ENCODE data around the gene ATP6V1B1.

The ATP6V1B1 gene

GRCh38 chr2:70928366-70928765 is 7.3 kb upstream of the ATP6V1B1 start:
- no peak for DNase-seq

- no peak for DNase-seq
Observed at GRCh38 chr2:70930371-70931329, 5.0 kb upstream of the ATP6V1B1 start.

GRCh38 chr2:70931376-70932000 is 4.2 kb upstream of the ATP6V1B1 start:
- DNase-seq, result no peak

DNA sequence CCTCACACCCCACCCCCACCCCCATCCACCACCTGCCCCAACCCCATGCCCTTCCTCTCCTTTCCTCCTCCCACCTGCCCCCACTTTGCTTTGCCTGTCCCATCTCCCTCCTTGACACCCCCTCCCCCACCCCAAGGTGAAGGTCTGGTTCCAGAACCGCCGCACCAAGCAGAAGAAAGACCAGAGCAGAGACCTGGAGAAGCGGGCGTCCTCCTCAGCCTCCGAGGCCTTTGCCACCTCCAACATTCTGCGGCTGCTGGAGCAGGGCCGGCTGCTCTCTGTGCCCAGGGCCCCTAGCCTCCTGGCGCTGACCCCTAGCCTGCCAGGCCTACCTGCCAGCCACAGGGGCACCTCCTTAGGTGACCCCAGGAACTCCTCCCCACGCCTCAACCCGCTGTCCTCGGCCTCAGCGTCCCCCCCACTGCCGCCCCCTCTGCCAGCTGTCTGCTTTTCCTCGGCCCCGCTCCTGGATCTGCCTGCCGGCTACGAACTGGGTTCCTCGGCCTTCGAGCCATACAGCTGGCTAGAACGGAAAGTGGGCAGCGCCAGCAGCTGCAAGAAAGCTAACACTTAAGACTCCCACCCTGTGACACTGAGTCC is 3.0 kb upstream of the ATP6V1B1 start:
- DNase-seq, result no peak

DNA sequence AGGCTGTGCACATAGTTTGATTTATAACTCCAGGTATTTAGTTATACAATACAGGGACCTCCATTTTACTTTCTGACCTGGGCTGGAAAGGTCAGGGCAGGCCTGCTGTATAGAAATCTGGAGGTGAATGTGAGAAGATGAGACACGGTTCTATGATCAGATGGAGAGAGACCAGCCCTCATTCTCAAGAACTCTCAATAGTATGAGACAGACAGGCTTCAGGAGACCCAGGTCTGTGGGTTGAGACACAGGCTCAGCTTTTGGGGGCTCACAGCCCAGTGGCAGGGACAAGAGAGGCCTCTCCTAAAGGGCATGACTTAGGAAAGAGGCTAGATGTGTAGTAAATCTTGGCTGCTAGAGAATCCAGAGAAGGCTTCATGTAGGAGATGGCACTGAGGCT is 719 bp upstream of the ATP6V1B1 start:
- no peak for DNase-seq

GRCh38 chr2:70936165-70936978 is 672 bp downstream of the ATP6V1B1 start:
- no peak for DNase-seq

DNA sequence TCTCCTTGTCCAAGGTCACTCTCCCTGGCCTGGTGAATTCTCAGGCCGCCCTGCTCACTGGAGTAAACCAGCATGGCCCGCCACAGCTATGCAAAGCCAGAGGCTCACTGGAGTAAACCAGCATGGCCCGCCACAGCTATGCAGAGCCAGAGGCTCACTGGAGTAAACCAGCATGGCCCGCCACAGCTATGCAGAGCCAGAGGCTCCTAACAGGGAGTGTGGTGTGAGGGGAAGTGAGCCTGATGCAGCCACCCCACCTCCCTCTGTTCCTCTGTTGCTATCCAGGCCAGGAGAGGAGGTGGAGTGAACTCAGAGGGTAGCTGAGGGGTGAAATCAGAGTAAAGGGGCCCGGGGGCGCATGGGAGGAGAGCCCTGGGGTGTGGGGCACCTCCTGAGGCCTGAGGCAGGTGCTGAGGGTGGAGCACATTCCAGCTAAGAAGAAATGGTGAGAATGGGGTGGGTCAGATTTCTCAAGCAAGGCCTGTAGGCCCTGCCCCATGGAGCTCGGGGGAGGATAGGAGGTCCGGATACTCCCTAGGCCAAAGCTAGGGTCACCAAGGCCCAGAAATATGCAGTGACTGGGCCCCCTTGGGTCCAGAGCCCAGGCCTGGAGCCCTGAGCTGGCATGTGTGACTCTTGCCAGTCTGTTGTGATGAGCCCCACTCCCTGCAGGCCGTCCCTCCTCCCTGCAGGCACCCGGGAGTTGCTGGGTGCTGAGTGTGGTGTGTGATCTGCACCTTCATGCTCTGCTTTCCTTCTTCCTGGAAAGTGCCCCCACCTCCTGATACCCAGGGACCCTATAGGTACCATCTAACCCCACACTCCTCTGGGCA is 1.5 kb downstream of the ATP6V1B1 start:
- DNase-seq, result no peak

DNA sequence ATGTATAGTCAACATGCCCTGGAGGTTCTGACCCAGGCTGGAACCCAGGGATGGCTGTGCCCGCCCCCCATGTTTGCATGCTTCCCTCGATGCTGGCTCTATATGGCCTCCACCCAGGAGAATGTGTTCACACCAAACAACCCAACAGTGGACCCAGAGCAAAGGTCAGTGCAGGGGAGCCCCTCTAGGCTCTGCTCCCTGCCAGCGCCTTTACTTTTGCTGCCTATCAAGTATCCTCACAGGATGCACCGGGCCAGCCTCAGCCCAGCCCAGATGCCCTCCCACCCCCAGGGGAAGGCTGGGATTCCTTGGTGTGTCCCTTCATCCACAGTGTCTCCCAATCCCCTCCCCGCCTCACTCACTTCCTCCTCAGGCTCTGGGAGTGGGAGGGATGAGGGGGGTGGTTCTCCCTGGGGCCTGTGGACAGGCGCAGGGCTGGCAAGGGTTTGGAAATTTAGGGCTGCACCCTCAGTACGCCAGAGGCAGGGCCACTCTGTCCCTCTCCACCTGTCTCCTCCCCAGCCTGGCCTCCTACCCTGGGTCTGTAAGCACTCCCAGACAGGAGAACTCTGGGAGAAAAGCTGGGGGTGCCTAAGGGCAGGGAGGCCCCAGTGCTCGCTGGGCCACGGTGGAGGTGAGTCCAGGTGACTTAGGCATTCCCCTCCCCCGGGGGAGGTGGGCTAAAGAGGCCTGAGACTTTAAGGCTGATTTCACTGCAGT is 2.3 kb downstream of the ATP6V1B1 start:
- no peak for DNase-seq

DNA sequence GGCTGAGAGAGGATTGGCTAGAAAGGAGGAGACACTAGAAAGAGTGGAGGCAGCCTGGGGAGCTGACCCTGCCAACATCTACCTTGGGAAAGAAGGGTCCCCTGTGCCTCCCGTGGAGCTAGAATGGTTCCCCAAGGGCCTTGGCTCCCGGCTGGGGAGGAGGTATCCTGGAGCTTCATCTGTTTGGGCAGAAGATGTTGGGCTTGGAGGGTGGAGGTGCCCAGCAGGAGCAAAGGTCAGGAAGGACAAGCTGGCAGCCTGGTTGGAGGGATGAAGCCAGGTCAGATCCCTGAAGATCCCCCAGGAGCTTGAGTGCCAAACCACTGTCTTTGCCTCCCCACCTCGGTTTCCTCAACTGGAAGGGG is 2.9 kb downstream of the ATP6V1B1 start:
- DNase-seq, result no peak

DNA sequence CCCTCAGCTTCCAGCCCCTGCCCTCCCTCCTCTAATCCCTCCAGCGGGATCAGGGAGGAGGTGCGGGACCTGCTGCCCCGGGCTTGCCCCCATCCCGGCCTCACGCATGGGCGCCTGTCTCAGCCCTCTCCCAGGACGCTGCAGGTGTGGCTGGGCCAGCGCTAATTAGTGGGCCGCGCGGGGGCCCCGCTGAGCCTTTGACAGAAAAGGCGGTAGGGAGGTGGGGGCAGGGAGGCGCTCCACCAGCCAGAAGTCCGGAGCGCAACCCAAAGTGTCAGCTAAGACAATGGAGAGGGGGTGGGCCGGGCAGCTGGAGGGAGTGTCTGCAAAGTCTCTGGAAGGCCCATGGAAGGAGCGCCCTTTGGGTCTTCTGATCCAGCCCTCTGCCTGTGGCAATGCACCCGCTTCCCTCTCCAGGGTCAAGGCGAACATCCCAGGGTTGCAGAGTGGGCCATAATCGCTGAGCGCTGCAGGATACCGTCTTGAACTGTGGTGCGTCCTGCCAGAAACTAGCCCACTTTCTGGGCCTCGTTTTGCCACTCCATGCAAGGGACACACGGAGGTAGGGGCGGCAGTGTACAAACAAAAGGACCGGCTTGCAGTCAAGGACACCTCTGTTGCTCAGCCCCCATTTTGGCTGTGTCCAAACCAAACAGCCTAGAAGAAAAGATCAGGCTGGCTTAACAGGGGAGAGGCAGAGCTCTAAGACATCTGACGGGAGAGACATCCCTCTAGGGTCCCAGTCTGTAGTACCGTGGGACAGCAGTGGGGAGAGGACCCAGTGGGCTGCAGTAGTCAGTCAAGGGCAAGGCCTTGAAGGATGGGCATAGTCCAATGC is 3.5 kb downstream of the ATP6V1B1 start:
- DNase-seq, result no peak

GRCh38 chr2:70939839-70940580 is 4.3 kb downstream of the ATP6V1B1 start:
- no peak for DNase-seq

DNA sequence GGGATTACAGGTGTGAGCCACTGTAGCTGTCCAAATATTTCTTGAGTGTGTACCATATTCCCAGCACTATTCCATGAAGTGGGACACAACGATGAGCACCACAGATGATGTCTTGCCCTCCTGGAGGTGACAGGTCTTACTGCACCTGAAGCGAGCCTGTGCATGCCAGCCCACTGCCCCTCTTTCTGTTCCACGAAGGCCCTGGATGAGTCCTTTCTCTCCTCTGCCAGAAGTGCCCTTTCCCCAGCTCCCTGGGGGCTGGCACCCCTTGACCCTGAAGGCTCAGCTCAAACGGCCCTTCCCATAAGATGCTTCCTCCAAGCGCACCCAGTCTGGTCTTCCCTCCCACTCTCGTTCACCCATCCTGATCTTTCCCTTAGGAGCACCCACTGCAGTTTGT is 5.5 kb downstream of the ATP6V1B1 start:
- DNase-seq, result no peak

DNA sequence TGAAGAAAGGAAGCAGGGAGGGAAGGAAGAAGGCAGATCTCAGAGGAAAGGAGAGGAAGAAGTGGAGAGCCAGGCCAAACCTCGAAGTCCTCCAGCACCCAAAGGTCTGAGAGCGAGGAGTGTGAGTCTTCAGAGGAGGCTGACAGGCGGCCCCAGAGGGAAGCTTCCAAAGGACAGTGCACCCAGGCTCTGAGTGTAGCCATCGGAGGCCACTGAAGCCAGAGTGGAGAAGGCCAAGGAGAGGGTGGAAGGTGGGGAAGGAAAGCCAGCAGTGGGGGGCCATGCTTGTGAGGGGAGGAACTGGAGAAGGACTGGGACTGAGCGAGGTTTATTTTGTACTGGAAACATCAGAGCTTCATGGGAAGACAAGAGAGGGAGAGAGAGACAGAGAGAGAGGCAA is 6.0 kb downstream of the ATP6V1B1 start:
- DNase-seq, result no peak

GRCh38 chr2:70942396-70943204 is 6.9 kb downstream of the ATP6V1B1 start:
- DNase-seq, result no peak

- DNase-seq, result no peak
Observed at GRCh38 chr2:70943205-70943871, 7.6 kb downstream of the ATP6V1B1 start.

DNA sequence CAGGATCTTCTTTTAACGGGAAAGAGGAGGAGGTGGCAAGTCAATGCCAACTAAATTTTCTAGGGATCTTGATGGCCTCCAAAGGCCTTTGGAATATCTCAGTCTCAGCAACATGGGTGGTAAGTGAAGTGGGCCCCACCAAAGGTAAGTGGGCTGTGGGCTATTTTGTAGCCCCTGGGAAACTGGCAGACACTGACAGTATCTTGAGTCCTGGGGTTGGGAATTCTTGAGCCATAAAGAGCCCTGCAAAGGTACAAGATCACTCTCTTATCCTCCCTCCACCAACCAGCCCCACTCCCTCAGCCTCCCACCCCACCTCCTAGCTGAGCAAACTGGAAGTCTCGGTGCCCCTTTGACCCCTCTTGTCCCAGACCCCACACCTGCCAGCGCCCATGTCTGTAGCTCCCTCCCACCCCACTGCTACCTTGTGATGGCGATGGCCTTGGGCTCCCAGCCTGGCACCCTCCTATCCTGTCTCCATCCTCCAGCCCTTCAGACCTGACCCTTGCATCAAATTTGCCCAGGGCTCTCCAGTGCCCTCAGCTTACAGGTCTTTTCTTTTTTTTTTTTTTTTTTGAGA is 8.5 kb downstream of the ATP6V1B1 start:
- DNase-seq, result no peak

- DNase-seq, result peak; percentile 38 to 51
Observed at GRCh38 chr2:70946832-70947442, 11.2 kb downstream of the ATP6V1B1 start.
